ENCODE measurements around the gene HS3ST2. TPM values are rescaled to one million over a fixed set of nuclear protein-coding genes. Genes with fewer than 3 reads are reported as not detected.

HS3ST2 gene
- total RNA-seq, 2 donors from 2014 or later: 1.6 to 2.3 TPM

GRCh38 chr16:22786691-22787090 is 27.3 kb upstream of the HS3ST2 start:
- no peak for DNase-seq (ENCODE audit: low spot score)
- Histone ChIP-seq H3K9me3 (no peaks in the 10 kb centered on the region), H3K36me3 (no peaks in the 10 kb centered on the region), H3K4me1 (no peaks in the 10 kb centered on the region), H3K4me3 (no peak overlapping the region), H3K27me3 (no peaks in the 10 kb centered on the region), H3K27ac (no peak overlapping the region)
- no peak for TF ChIP-seq CTCF (IDR thresholded peaks at IDR 0.05)

- Histone ChIP-seq H3K9me3 (no peaks in the 10 kb centered on the region), H3K27ac (no peak overlapping the region), H3K4me1 (no peaks in the 10 kb centered on the region), H3K4me3 (no peak overlapping the region), H3K36me3 (no peaks in the 10 kb centered on the region), H3K27me3 (no peaks in the 10 kb centered on the region)
- TF ChIP-seq CTCF (IDR thresholded peaks at IDR 0.05): no peak
- no peak for DNase-seq (ENCODE audit: low spot score)
Measured at GRCh38 chr16:22787466-22788192, 26.3 kb upstream of the HS3ST2 start.

- no peak for DNase-seq (ENCODE audit: low spot score)
- H3K36me3 ChIP-seq: no peaks in the 10 kb centered on the region
- TF ChIP-seq CTCF (IDR thresholded peaks at IDR 0.05): no peak
Measured at GRCh38 chr16:22788193-22788530, 25.8 kb upstream of the HS3ST2 start.

GRCh38 chr16:22789281-22789945 is 24.5 kb upstream of the HS3ST2 start:
- Histone ChIP-seq H3K4me1 (no peaks in the 10 kb centered on the region), H3K27me3 (no peaks in the 10 kb centered on the region), H3K36me3 (no peaks in the 10 kb centered on the region), H3K27ac (no peak overlapping the region), H3K9me3 (peaks cover 5 to 6% of the 10 kb centered on the region in 2 donors), H3K4me3 (no peak overlapping the region)
- no peak for TF ChIP-seq CTCF (IDR thresholded peaks at IDR 0.05)
- no peak for DNase-seq (ENCODE audit: low spot score)

More at GRCh38 chr16:22788193-22788530, 25.8 kb upstream of the HS3ST2 start:
- Histone ChIP-seq H3K9me3 (no peaks in the 10 kb centered on the region), H3K27ac (no peak overlapping the region), H3K4me3 (no peak overlapping the region), H3K27me3 (no peaks in the 10 kb centered on the region), H3K4me1 (no peaks in the 10 kb centered on the region)

- Histone ChIP-seq H3K27ac (no peak overlapping the region), H3K4me3 (no peak overlapping the region), H3K36me3 (no peaks in the 10 kb centered on the region), H3K27me3 (no peaks in the 10 kb centered on the region), H3K4me1 (no peaks in the 10 kb centered on the region), H3K9me3 (peaks cover 6 to 15% of the 10 kb centered on the region in 2 donors)
- TF ChIP-seq CTCF (IDR thresholded peaks at IDR 0.05): no peak
- DNase-seq (ENCODE audit: low spot score): no peak
Measured at GRCh38 chr16:22797551-22797950, 16.4 kb upstream of the HS3ST2 start.

Data from right atrium auricular region (tissue), 2 donors.